Loucy (cell line): ENCODE measurements around the gene SFRP5.

Experiments used
- H2AFZ ChIP-seq: fragments of 200-600 bp; sonication (generic); 2 replicates; pipeline ENCODE4 v1.6.0; 2016; ENCODE audit warnings: antibody characterized with exemption, mild to moderate bottlenecking, low read length, moderate library complexity
- H3F3A ChIP-seq: fragments of 200-600 bp; 2 replicates; pipeline ENCODE4 v1.6.0; 2016; ENCODE audit warnings: antibody characterized with exemption, low read depth, mild to moderate bottlenecking
- H3K27me3 ChIP-seq: fragments of 200-600 bp; sonication (generic); 2 replicates; pipeline ENCODE4 v1.6.1; 2014; ENCODE audit warnings: low read length, mild to moderate bottlenecking; ENCODE audit not compliant: insufficient read depth, poor library complexity, severe bottlenecking
- H3K36me3 ChIP-seq: fragments of 200-600 bp; sonication (generic); 2 replicates; pipeline ENCODE4 v1.6.1; 2016; ENCODE audit warnings: low read length; ENCODE audit not compliant: insufficient read depth
- H3K4me1 ChIP-seq: fragments of 200-600 bp; sonication (generic); 2 replicates; pipeline ENCODE4 v1.5.1; 2014; ENCODE audit warnings: low read length, mild to moderate bottlenecking; ENCODE audit not compliant: insufficient read depth, poor library complexity, severe bottlenecking
- H3K4me2 ChIP-seq: fragments of 200-600 bp; sonication (generic); 2 replicates; pipeline ENCODE4 v1.6.0; 2014; ENCODE audit warnings: antibody characterized with exemption, low read length, low read depth, mild to moderate bottlenecking; ENCODE audit not compliant: poor library complexity, severe bottlenecking
- H3K4me3 ChIP-seq: fragments of 200-600 bp; sonication (generic); 2 replicates; pipeline ENCODE4 v1.5.1; 2014; ENCODE audit warnings: low read length, mild to moderate bottlenecking, mixed read lengths; ENCODE audit not compliant: poor library complexity, severe bottlenecking
- H3K79me2 ChIP-seq: fragments of 200-600 bp; sonication (generic); 2 replicates; pipeline ENCODE4 v1.6.1; 2014; ENCODE audit warnings: low read length; ENCODE audit not compliant: insufficient read depth
- H3K9ac ChIP-seq: fragments of 200-600 bp; sonication (generic); 2 replicates; pipeline ENCODE4 v1.6.0; 2014; ENCODE audit warnings: mild to moderate bottlenecking, low read depth, low read length, moderate library complexity; ENCODE audit not compliant: poor library complexity, severe bottlenecking
- H3K9me2 ChIP-seq: fragments of 200-600 bp; sonication (generic); replicated peaks from 2 replicates; pipeline ENCODE4 v1.6.1; 2016; ENCODE audit warnings: low read depth, low read length, mixed read lengths
- H3K9me3 ChIP-seq: fragments of 200-600 bp; sonication (generic); 2 replicates; pipeline ENCODE4 v1.6.1; 2014; ENCODE audit warnings: mild to moderate bottlenecking, antibody characterized with exemption, low read length, low read depth; ENCODE audit not compliant: insufficient read depth
- H4K20me1 ChIP-seq: fragments of 200-600 bp; sonication (generic); 2 replicates; pipeline ENCODE4 v1.6.0; 2014; ENCODE audit warnings: antibody characterized with exemption, low read length, mild to moderate bottlenecking; ENCODE audit not compliant: insufficient read depth, poor library complexity, severe bottlenecking
- EZH2phosphoT487 ChIP-seq: fragments of 200-600 bp; IDR thresholded peaks from 2 replicates; pipeline ENCODE4 v1.6.1; 2018; ENCODE audit warnings: antibody characterized with exemption, mild to moderate bottlenecking, moderate library complexity, borderline replicate concordance
- TF ChIP-seq, protein P1 (sequence below): fragments of 200-600 bp; sonication (generic); conservative IDR thresholded peaks from 2 replicates; pipeline ENCODE4 v1.5.1; 2014; ENCODE audit warnings: mild to moderate bottlenecking, antibody characterized with exemption, low read length

The SFRP5 gene

GRCh38 chr10:97778452-97779302 lies 6.9 kb upstream of the SFRP5 start:
- no peaks in the 10 kb centered on the region for H3K79me2 ChIP-seq
- H3K4me1 ChIP-seq, result peaks cover 19% of the 10 kb centered on the region
- H3K36me3 ChIP-seq, result no peaks in the 10 kb centered on the region
- TF ChIP-seq EZH2phosphoT487, result no peak
- no peak overlapping the region for H3K4me2 ChIP-seq
- no peaks in the 10 kb centered on the region for H4K20me1 ChIP-seq
- H3K9ac ChIP-seq, result no peak overlapping the region
- no peak overlapping the region for H3K4me3 ChIP-seq
- H3K27me3 ChIP-seq, result no peaks in the 10 kb centered on the region
- H2AFZ ChIP-seq, result no peak overlapping the region
- H3K9me2 ChIP-seq, result no peaks in the 10 kb centered on the region
- H3F3A ChIP-seq, result no peaks in the 10 kb centered on the region
- no peaks in the 10 kb centered on the region for H3K9me3 ChIP-seq

DNA sequence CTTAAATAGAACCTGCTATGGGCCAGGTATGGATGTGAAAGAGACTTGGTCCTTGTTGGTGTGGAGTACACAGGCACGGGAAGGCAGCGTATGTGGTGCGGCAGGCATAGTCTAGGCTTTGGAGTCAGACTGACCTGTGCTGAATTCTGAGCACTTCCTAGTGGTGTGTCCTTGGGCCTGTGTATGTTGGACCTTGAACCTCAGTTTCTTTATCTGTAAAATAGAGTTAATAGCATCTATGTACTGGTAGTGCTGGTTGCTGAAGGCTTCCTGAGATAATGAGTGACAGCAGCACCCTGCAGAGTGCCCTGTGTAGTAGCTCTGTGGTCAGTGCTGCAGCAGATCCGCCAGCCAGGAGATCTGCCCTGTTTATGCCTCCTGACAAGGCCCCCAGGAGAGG lies 5.3 kb upstream of the SFRP5 start:
- Histone ChIP-seq H4K20me1 (no peaks in the 10 kb centered on the region), H3K79me2 (no peaks in the 10 kb centered on the region), H3K36me3 (no peaks in the 10 kb centered on the region), H3K9ac (no peak overlapping the region), H3K27me3 (no peaks in the 10 kb centered on the region), H2AFZ (no peak overlapping the region), H3K4me2 (no peak overlapping the region), H3K9me2 (no peaks in the 10 kb centered on the region), H3K4me1 (peaks cover 16% of the 10 kb centered on the region), H3F3A (no peaks in the 10 kb centered on the region), H3K4me3 (no peak overlapping the region), H3K9me3 (no peaks in the 10 kb centered on the region)
- TF ChIP-seq, protein P1, sequence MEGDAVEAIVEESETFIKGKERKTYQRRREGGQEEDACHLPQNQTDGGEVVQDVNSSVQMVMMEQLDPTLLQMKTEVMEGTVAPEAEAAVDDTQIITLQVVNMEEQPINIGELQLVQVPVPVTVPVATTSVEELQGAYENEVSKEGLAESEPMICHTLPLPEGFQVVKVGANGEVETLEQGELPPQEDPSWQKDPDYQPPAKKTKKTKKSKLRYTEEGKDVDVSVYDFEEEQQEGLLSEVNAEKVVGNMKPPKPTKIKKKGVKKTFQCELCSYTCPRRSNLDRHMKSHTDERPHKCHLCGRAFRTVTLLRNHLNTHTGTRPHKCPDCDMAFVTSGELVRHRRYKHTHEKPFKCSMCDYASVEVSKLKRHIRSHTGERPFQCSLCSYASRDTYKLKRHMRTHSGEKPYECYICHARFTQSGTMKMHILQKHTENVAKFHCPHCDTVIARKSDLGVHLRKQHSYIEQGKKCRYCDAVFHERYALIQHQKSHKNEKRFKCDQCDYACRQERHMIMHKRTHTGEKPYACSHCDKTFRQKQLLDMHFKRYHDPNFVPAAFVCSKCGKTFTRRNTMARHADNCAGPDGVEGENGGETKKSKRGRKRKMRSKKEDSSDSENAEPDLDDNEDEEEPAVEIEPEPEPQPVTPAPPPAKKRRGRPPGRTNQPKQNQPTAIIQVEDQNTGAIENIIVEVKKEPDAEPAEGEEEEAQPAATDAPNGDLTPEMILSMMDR, result no peak
- no peak for TF ChIP-seq EZH2phosphoT487

DNA sequence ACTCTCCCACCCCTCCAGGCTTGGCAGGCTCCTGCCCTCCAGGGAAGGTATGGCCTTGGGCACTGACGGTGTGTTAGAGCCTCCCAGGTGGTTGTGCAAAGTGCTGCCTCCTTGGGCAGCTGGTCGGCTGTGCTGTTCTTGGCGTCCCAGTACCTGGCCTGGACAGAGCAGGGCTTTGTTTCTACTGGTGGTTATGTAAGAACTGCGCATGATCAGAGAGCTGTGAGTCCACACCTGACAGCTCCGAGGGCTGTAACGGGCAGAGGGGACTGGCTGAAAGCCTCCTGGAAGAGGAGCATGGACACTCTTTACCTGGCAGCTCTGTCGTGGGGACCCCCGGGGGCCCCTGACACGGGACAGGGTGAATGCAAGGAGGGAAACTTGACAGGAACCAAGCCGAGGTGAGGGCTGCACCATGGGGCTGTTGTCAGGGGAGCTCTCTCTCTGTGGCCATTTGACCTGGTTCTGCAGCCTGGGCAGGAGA lies 3.1 kb upstream of the SFRP5 start:
- Histone ChIP-seq H3K27me3 (no peaks in the 10 kb centered on the region), H3K4me2 (no peak overlapping the region), H3K9me2 (no peaks in the 10 kb centered on the region), H3F3A (no peaks in the 10 kb centered on the region), H3K4me3 (no peak overlapping the region), H2AFZ (no peak overlapping the region), H3K4me1 (peaks cover 1% of the 10 kb centered on the region), H4K20me1 (no peaks in the 10 kb centered on the region), H3K9ac (no peak overlapping the region), H3K36me3 (no peaks in the 10 kb centered on the region), H3K79me2 (no peaks in the 10 kb centered on the region), H3K9me3 (no peaks in the 10 kb centered on the region)
- TF ChIP-seq, protein P1, result no peak
- no peak for TF ChIP-seq EZH2phosphoT487
